K562 (cell line): ENCODE measurements around the gene PEBP1. TPM values are rescaled to one million over a fixed set of nuclear protein-coding genes. Genes with fewer than 3 reads are reported as not detected.
A peak's percentile ranks its signal among the peaks of the same experiment; 100 is the strongest.

Experiments used
- CAMTA2 ChIP-seq: fragments of 250-450 bp; sonication (Bioruptor Pico); conservative IDR thresholded peaks from 2 replicates; pipeline ENCODE4 v1.5.1; 2022
- CREM ChIP-seq: IDR thresholded peaks from 2 replicates; pipeline ENCODE4 v1.6.1; 2014; ENCODE audit warnings: antibody characterized with exemption, low read depth
- DIDO1 ChIP-seq: fragments of 450-650 bp; IDR thresholded peaks from 2 replicates; pipeline ENCODE4 v1.6.1; 2016; ENCODE audit warnings: low read depth, missing biosample characterization, missing genetic modification characterization
- ESRRA ChIP-seq: fragments of 450-650 bp; IDR thresholded peaks from 2 replicates; pipeline ENCODE4 v1.6.1; 2014; ENCODE audit warnings: low read depth, mild to moderate bottlenecking, moderate library complexity, borderline replicate concordance
- KLF10 ChIP-seq: fragments of 250-450 bp; sonication (Bioruptor Pico); IDR thresholded peaks from 2 replicates; pipeline ENCODE4 v1.6.1; 2021; ENCODE audit warnings: matching md5 sums
- MAFK ChIP-seq: IDR thresholded peaks from 2 replicates; pipeline ENCODE4 v1.6.1; 2011; ENCODE audit warnings: low read length, improper control_type of control experiment
- NUFIP1 ChIP-seq: fragments of 450-650 bp; IDR thresholded peaks from 2 replicates; pipeline ENCODE4 v1.6.1; 2018; ENCODE audit not compliant: partially characterized antibody
- PRPF4 ChIP-seq: fragments of 200-400 bp; formaldehyde crosslinking; IDR thresholded peaks from one replicate; pipeline ENCODE4 v1.6.1; 2017; ENCODE audit warnings: low read length, low read depth, mild to moderate bottlenecking; ENCODE audit not compliant: insufficient read depth, poor library complexity, severe bottlenecking
- TARDBP ChIP-seq: fragments of 450-650 bp; IDR thresholded peaks from 2 replicates; pipeline ENCODE4 v1.6.1; 2016
- ZC3H11A ChIP-seq: IDR thresholded peaks from 2 replicates; pipeline ENCODE4 v1.6.1; 2012; ENCODE audit warnings: low read depth, low read length, improper control_type of control experiment
- ZNF174 ChIP-seq: fragments of 250-450 bp; sonication (Bioruptor Pico); IDR thresholded peaks from 2 replicates; pipeline ENCODE4 v1.4.0; 2020; ENCODE audit warnings: mild to moderate bottlenecking
- ZNF239 ChIP-seq: fragments of 250-450 bp; sonication (Bioruptor Pico); IDR thresholded peaks from 2 replicates; pipeline ENCODE4 v1.4.0; 2020; ENCODE audit warnings: mild to moderate bottlenecking
- ZNF3 ChIP-seq: fragments of 250-450 bp; sonication (Bioruptor Pico); IDR thresholded peaks from 2 replicates; pipeline ENCODE4 v1.5.0; 2021; ENCODE audit warnings: mild to moderate bottlenecking, moderate library complexity
- ZNF695 ChIP-seq: fragments of 450-650 bp; formaldehyde crosslinking; IDR thresholded peaks from 2 replicates; pipeline ENCODE4 v1.4.0; 2020; ENCODE audit warnings: mild to moderate bottlenecking, moderate library complexity
- polyA plus RNA-seq, 8 experiments: library from polyadenylated mRNA; depleted of rRNA in 4 of 8; stranded (reverse) in 5 of 8; unstranded in 3 of 8; fragments of >200 nt; fragmentation: Nextera tagmentation in 2 of 8; fragmentation: Illumina TruSeq in 1 of 8; extraction: Ambion mirVana in 2 of 8; extraction: Trizol in 1 of 8; gene quantifications; 2 replicates each; pipeline versions ENCODE4 v1.2.1 to v1.2.3, GENCODE V29; 2011 to 2014; ENCODE audit warnings: inconsistent platforms in 1 of 8, missing spikeins in 1 of 8
- total RNA-seq, 7 experiments: library from RNA; depleted of rRNA in 6 of 7; stranded (reverse); fragments of >200 nt in 6 of 7; fragmentation: Illumina TruSeq in 2 of 7; extraction: Trizol in 2 of 7; gene quantifications; 2 replicates each; pipeline versions ENCODE4 v1.2.1 to v1.2.3, GENCODE V29; 2011 to 2021; ENCODE audit warnings: low replicate concordance in 1 of 7
- TF ChIP-seq, protein P1 (sequence below): fragments of 250-450 bp; sonication (Bioruptor Pico); IDR thresholded peaks from 2 replicates; pipeline ENCODE4 v1.8.0; 2021; ENCODE audit warnings: borderline replicate concordance, mild to moderate bottlenecking, moderate library complexity; ENCODE audit not compliant: poor library complexity, severe bottlenecking
- TF ChIP-seq, protein P2 (sequence below): fragments of 450-650 bp; IDR thresholded peaks from 2 replicates; pipeline ENCODE4 v1.6.1; 2016
- TF ChIP-seq, protein P3 (sequence below): sonication (generic); formaldehyde crosslinking; IDR thresholded peaks from 2 replicates; pipeline ENCODE4 v1.8.1; 2023; ENCODE audit warnings: mild to moderate bottlenecking, missing genetic modification reagents
- TF ChIP-seq, protein P4 (sequence below): sonication (generic); formaldehyde crosslinking; IDR thresholded peaks from 2 replicates; pipeline ENCODE4 v1.8.0; 2022; ENCODE audit warnings: mild to moderate bottlenecking, missing genetic modification reagents
- TF ChIP-seq, protein P5 (sequence below): fragments of 250-450 bp; sonication (Bioruptor Pico); IDR thresholded peaks from 2 replicates; pipeline ENCODE4 v1.9.0; 2021; ENCODE audit warnings: mild to moderate bottlenecking
- TF ChIP-seq, protein P6 (sequence below): sonication (generic); formaldehyde crosslinking; IDR thresholded peaks from 2 replicates; pipeline ENCODE4 v1.8.1; 2023; ENCODE audit warnings: mild to moderate bottlenecking, missing genetic modification reagents

The PEBP1 gene
- total and polyA plus RNA-seq, 9 of the 15 experiments (the other 6 are each of a cell fraction or from before 2014, with no cell fraction given), result 77.3 to 207 (median 153) TPM

DNA sequence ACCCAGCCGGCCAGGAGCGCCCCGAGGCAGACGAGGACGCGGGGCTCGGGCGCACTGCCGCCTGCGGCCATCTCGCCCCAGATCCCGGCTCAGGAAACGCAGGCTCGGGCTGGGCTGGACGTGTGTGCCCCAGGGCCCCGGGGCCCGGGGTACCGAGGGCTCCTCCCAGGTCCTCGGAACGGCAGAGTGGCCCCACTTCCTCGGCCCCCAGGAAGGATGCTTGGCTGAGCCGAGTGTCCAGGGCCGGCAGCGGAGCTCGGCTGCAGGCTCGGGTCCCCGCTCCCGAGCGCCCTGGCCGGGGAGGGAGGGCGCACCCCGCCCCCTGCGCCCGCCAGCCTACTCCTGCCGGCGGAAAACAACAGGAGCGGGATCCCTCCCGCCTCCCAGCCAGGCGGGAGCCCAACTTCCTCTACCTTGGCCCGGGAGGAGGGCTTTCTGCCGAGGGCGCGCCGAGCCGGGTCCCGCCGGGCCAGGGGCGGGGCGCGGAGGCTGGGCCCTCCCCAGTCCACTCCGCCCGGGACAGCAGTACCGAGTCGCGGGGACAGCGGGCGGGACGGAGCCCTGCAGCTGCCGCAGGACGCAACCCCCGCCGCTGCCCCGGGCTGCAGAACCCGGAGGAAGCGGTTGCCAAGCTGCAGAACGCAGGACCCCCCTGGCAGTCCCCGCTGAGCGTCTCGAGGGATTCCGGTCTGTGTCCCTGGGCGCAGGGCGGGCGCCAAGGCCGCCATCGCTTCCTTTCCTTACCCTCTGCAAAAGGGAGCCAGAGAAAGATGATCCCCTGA lies 32.1 kb upstream of the PEBP1 start, which contains the start of gene VSIG10 (continued):
- no peak for TF ChIP-seq DIDO1 (tag)
- no peak for TF ChIP-seq NUFIP1
- TF ChIP-seq, protein P1, sequence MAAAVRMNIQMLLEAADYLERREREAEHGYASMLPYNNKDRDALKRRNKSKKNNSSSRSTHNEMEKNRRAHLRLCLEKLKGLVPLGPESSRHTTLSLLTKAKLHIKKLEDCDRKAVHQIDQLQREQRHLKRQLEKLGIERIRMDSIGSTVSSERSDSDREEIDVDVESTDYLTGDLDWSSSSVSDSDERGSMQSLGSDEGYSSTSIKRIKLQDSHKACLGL (CRISPR knock-in tag), result no peak
- TF ChIP-seq MAFK, result no peak
- no peak for TF ChIP-seq ESRRA
- TF ChIP-seq ZNF174 (CRISPR knock-in tag), result no peak
- TF ChIP-seq, protein P2, sequence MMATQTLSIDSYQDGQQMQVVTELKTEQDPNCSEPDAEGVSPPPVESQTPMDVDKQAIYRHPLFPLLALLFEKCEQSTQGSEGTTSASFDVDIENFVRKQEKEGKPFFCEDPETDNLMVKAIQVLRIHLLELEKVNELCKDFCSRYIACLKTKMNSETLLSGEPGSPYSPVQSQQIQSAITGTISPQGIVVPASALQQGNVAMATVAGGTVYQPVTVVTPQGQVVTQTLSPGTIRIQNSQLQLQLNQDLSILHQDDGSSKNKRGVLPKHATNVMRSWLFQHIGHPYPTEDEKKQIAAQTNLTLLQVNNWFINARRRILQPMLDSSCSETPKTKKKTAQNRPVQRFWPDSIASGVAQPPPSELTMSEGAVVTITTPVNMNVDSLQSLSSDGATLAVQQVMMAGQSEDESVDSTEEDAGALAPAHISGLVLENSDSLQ, result no peak
- no peak for TF ChIP-seq ZNF3
- no peak for TF ChIP-seq CAMTA2 (CRISPR knock-in tag)
- TF ChIP-seq, protein P3, sequence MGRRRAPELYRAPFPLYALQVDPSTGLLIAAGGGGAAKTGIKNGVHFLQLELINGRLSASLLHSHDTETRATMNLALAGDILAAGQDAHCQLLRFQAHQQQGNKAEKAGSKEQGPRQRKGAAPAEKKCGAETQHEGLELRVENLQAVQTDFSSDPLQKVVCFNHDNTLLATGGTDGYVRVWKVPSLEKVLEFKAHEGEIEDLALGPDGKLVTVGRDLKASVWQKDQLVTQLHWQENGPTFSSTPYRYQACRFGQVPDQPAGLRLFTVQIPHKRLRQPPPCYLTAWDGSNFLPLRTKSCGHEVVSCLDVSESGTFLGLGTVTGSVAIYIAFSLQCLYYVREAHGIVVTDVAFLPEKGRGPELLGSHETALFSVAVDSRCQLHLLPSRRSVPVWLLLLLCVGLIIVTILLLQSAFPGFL, result no peak
- no peak for TF ChIP-seq KLF10 (CRISPR knock-in tag)
- TF ChIP-seq, protein P4, sequence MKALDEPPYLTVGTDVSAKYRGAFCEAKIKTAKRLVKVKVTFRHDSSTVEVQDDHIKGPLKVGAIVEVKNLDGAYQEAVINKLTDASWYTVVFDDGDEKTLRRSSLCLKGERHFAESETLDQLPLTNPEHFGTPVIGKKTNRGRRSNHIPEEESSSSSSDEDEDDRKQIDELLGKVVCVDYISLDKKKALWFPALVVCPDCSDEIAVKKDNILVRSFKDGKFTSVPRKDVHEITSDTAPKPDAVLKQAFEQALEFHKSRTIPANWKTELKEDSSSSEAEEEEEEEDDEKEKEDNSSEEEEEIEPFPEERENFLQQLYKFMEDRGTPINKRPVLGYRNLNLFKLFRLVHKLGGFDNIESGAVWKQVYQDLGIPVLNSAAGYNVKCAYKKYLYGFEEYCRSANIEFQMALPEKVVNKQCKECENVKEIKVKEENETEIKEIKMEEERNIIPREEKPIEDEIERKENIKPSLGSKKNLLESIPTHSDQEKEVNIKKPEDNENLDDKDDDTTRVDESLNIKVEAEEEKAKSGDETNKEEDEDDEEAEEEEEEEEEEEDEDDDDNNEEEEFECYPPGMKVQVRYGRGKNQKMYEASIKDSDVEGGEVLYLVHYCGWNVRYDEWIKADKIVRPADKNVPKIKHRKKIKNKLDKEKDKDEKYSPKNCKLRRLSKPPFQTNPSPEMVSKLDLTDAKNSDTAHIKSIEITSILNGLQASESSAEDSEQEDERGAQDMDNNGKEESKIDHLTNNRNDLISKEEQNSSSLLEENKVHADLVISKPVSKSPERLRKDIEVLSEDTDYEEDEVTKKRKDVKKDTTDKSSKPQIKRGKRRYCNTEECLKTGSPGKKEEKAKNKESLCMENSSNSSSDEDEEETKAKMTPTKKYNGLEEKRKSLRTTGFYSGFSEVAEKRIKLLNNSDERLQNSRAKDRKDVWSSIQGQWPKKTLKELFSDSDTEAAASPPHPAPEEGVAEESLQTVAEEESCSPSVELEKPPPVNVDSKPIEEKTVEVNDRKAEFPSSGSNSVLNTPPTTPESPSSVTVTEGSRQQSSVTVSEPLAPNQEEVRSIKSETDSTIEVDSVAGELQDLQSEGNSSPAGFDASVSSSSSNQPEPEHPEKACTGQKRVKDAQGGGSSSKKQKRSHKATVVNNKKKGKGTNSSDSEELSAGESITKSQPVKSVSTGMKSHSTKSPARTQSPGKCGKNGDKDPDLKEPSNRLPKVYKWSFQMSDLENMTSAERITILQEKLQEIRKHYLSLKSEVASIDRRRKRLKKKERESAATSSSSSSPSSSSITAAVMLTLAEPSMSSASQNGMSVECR (CRISPR knock-in tag), result peak; percentile 53; the same call in 1 of the 2 replicates
- TF ChIP-seq CREM, result no peak
- TF ChIP-seq, protein P5, sequence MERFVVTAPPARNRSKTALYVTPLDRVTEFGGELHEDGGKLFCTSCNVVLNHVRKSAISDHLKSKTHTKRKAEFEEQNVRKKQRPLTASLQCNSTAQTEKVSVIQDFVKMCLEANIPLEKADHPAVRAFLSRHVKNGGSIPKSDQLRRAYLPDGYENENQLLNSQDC, result no peak
- no peak for TF ChIP-seq TARDBP
- TF ChIP-seq ZNF695 (CRISPR knock-in tag), result no peak
- TF ChIP-seq, protein P6, sequence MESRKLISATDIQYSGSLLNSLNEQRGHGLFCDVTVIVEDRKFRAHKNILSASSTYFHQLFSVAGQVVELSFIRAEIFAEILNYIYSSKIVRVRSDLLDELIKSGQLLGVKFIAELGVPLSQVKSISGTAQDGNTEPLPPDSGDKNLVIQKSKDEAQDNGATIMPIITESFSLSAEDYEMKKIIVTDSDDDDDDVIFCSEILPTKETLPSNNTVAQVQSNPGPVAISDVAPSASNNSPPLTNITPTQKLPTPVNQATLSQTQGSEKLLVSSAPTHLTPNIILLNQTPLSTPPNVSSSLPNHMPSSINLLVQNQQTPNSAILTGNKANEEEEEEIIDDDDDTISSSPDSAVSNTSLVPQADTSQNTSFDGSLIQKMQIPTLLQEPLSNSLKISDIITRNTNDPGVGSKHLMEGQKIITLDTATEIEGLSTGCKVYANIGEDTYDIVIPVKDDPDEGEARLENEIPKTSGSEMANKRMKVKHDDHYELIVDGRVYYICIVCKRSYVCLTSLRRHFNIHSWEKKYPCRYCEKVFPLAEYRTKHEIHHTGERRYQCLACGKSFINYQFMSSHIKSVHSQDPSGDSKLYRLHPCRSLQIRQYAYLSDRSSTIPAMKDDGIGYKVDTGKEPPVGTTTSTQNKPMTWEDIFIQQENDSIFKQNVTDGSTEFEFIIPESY, result no peak
- no peak for TF ChIP-seq PRPF4
- TF ChIP-seq ZNF239, result no peak
- TF ChIP-seq ZC3H11A, result no peak
